HFFc6 (cell line): ENCODE results near the gene DEXI. TPM values are rescaled to one million over a fixed set of nuclear protein-coding genes. Genes with fewer than 3 reads are reported as not detected.

ENCODE experiments used
- DNase-seq: peaks from one replicate; pipeline ENCODE4 v3.0.0-alpha.2; 2018
- H3K27ac Mint-ChIP-seq: 2 replicates; pipeline ENCODE4 v1.8.0; 2020; ENCODE audit warnings: mild to moderate bottlenecking, mixed read lengths
- H3K27me3 Mint-ChIP-seq: 2 replicates; pipeline ENCODE4 v1.8.0; 2021; ENCODE audit warnings: mild to moderate bottlenecking, moderate library complexity, mixed read lengths; ENCODE audit not compliant: insufficient read depth
- H3K36me3 Mint-ChIP-seq: 2 replicates; pipeline ENCODE4 v1.8.0; 2021; ENCODE audit warnings: low read depth, mixed read lengths
- H3K4me1 Mint-ChIP-seq: 2 replicates; pipeline ENCODE4 v1.8.0; 2020; ENCODE audit warnings: low read depth, mixed read lengths
- H3K4me3 Mint-ChIP-seq: 2 replicates; pipeline ENCODE4 v1.8.0; 2020; ENCODE audit warnings: mild to moderate bottlenecking, moderate library complexity, mixed read lengths
- H3K9me3 Mint-ChIP-seq: 2 replicates; pipeline ENCODE4 v1.8.0; 2020; ENCODE audit warnings: mild to moderate bottlenecking, mixed read lengths
- total RNA-seq, 6 experiments: library from RNA; stranded (reverse); fragmentation: NEBNext Ultra II Directional; extraction: Animal tissue kit (Norgen Biotek cat#: 25700); gene quantifications; 2 replicates in 1 of 6; 3 replicates in 5 of 6; pipeline ENCODE4 v1.2.3, GENCODE V29; 2021
- TF ChIP-seq, protein P1 (sequence below): fragments of 200-600 bp; sonication (generic); IDR thresholded peaks from 2 replicates; pipeline ENCODE4 v1.5.0; 2021; ENCODE audit warnings: antibody characterized with exemption, mild to moderate bottlenecking

The DEXI gene
- total RNA-seq, 6 experiments from 2014 or later = 39.3 to 49.2 (median 44.3) TPM

DNA sequence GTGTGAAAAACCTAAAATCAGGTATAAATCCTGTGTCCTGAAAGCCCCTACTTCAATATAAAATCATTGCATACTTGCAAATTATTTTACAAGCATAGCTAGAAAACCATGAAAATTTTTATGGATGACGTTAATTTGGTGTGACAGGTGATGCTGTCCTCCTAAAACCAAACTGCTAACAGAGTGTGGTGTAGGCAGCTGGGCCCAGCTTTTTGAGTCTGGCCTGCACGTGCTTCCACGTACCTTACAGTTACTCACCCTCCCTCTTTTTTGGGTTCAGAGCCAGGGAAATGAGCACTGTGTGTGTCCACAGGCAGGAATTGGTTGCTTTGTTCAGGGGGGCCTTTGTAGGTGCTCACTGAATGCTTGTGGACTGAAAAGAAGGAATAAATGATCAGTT is 38.5 kb upstream of the DEXI start:
- TF ChIP-seq, protein P1, sequence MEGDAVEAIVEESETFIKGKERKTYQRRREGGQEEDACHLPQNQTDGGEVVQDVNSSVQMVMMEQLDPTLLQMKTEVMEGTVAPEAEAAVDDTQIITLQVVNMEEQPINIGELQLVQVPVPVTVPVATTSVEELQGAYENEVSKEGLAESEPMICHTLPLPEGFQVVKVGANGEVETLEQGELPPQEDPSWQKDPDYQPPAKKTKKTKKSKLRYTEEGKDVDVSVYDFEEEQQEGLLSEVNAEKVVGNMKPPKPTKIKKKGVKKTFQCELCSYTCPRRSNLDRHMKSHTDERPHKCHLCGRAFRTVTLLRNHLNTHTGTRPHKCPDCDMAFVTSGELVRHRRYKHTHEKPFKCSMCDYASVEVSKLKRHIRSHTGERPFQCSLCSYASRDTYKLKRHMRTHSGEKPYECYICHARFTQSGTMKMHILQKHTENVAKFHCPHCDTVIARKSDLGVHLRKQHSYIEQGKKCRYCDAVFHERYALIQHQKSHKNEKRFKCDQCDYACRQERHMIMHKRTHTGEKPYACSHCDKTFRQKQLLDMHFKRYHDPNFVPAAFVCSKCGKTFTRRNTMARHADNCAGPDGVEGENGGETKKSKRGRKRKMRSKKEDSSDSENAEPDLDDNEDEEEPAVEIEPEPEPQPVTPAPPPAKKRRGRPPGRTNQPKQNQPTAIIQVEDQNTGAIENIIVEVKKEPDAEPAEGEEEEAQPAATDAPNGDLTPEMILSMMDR = no peak
- H3K4me3 Mint-ChIP-seq = no peak overlapping the region
- no peaks in the 10 kb centered on the region; the same call in 1 of the 2 replicates for H3K27me3 Mint-ChIP-seq
- H3K4me1 Mint-ChIP-seq = peaks cover 34% of the 10 kb centered on the region
- H3K9me3 Mint-ChIP-seq = no peaks in the 10 kb centered on the region
- DNase-seq = no peak
- 0 out of 2 replicates have a peak, but pooled peaks cover 4% of the 10 kb centered on the region for H3K36me3 Mint-ChIP-seq
- no peak overlapping the region for H3K27ac Mint-ChIP-seq

DNA sequence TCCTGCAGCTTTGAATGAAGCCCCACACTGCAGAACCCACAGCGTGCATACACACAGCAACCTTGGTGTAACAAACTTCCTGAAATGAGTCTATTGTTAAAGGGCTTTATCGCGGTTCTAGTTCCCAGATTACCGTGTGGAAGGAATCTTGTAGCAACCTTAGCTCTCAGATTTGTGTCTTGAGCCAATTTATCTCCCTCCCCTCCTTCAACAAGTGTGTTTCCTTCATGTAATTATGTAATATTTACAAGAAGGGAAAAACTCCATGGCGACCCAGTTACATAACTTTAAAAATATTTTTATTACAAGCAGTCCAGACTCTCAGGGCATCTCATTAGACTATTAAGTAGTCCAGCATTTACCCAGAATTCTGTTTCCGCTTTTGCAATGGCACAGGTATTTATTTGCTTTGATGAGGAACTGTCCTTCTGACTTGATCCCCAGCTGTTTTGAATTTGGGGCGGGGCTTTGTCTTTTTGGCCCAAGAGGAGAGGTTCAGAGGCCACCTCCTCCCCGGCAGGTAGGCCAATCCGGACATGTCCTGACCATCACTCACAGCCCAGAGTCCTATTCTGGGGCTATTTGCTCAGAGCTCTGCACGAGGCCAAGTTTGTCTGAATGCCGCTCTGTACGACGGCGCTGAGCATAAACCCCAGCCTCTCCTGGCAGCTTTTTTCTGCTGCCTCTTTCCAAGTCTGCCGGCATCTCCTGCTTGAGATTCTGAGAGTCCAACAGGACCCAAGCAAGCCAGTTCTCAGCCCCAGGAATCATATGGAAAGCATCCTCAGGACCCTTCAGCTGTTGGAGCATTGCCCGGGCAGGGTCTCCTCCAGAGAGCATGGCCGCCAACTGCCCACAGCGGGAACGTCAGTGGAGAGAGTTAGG is 37.7 kb upstream of the DEXI start:
- DNase-seq = peak; percentile 57

DNA sequence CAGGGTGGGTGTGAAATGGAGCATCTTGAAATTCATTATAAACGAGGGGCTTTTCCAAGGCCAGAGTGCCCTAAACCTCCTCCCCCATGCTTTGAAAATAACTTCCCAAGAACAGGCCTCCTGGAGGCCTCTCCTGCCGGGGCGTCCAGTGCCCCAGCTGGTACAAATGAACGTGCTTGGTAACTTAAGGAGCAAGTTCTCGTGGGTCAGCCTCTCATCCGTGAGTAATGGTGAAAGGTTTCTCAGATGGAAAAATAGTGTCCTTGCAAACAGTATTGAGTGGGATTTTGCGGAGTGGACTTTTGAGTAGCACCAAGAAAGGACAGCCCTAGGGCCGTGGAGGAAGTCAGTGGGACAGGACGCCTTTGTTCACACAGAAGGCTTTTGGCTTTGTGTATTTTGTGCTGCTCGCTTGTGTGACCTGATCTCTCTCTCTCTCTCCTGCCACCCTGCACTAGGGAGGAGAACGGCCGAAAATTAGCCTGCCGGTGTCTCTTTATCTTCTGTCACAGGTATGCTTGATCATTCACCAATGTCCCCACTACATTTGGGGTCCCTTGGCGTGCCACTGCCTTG is 36.7 kb upstream of the DEXI start:
- no peak overlapping the region for H3K4me3 Mint-ChIP-seq
- H3K4me1 Mint-ChIP-seq = peaks cover 24% of the 10 kb centered on the region
- H3K36me3 Mint-ChIP-seq = 0 out of 2 replicates have a peak, but pooled peaks cover 4% of the 10 kb centered on the region
- no peaks in the 10 kb centered on the region for H3K9me3 Mint-ChIP-seq
- peak overlapping the region; percentile 52; the same call in 1 of the 2 replicates for H3K27ac Mint-ChIP-seq
- TF ChIP-seq, protein P1 = no peak
- DNase-seq = no peak
- H3K27me3 Mint-ChIP-seq = no peaks in the 10 kb centered on the region; the same call in 1 of the 2 replicates

More for the DNA sequence above, 37.7 kb upstream of the DEXI start:
- peaks cover 34% of the 10 kb centered on the region for H3K4me1 Mint-ChIP-seq
- H3K9me3 Mint-ChIP-seq = no peaks in the 10 kb centered on the region
- H3K27me3 Mint-ChIP-seq = no peaks in the 10 kb centered on the region; the same call in 1 of the 2 replicates
- H3K4me3 Mint-ChIP-seq = no peak overlapping the region
- H3K27ac Mint-ChIP-seq = peak overlapping the region; percentile 52; the same call in 1 of the 2 replicates
- TF ChIP-seq, protein P1 = no peak
- 0 out of 2 replicates have a peak, but pooled peaks cover 4% of the 10 kb centered on the region for H3K36me3 Mint-ChIP-seq

DNA sequence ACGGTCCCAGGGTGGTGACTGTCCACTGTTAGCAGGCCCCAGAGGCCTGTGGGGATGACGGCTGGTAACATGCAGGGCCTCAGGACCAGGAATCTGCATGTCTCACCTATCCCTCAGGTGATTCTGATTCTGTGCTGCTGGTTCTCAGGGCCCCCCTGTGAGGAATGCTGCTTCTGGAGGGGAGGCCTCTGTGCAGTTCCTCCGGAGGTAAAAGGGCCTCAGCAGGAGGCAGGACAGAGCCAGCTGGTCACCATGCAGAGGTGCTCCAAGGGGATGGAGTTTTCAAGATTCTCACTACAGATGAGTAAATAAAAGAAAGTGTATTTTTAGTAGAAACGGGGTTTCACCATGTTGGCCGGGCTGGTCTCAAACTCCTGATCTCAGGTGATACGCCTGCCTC is 35.9 kb upstream of the DEXI start:
- H3K27ac Mint-ChIP-seq = no peak overlapping the region
- H3K4me1 Mint-ChIP-seq = peaks cover 20% of the 10 kb centered on the region
- H3K27me3 Mint-ChIP-seq = no peaks in the 10 kb centered on the region; the same call in 1 of the 2 replicates

DNA sequence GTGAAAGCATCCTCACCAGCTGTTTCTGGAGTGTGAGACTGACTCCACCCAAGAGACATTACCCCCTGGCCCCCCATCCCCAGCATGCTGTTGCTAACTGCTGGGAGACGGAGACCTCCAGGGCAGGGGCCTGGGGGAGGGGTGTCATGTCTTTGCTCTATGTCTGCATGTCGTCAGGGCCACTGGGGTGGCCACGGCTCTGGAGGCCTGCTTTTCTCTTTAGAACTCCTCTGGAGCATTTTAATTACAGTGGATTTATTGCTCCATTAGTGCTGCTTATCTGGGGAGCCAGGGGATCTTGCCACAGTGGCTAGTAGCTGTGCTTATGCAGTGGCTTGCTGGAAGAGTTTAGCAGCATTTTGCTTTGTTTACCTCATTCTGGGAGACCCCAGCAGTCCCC is 34.4 kb upstream of the DEXI start:
- Mint-ChIP-seq H3K4me3 (no peak overlapping the region), H3K4me1 (peaks cover 34% of the 10 kb centered on the region), H3K36me3 (no peaks in the 10 kb centered on the region; the same call in 1 of the 2 replicates), H3K9me3 (no peaks in the 10 kb centered on the region), H3K27me3 (no peaks in the 10 kb centered on the region; the same call in 1 of the 2 replicates), H3K27ac (no peak overlapping the region)
- no peak for DNase-seq
- TF ChIP-seq, protein P1 = no peak

More for the DNA sequence above, 35.9 kb upstream of the DEXI start:
- no peaks in the 10 kb centered on the region for H3K9me3 Mint-ChIP-seq
- no peak for DNase-seq
- 0 out of 2 replicates have a peak, but pooled peaks cover 4% of the 10 kb centered on the region for H3K36me3 Mint-ChIP-seq
- TF ChIP-seq, protein P1 = no peak
- no peak overlapping the region for H3K4me3 Mint-ChIP-seq
